GM13976 (cell line): ENCODE measurements around the gene HIVEP3.

Source experiments
- DNase-seq: peaks from one replicate; pipeline ENCODE4 v3.0.0; 2012; ENCODE audit warnings: low spot score
- CTCF ChIP-seq: IDR thresholded peaks from 2 replicates; pipeline ENCODE4 v1.5.1; 2012; ENCODE audit warnings: borderline replicate concordance, mild to moderate bottlenecking; ENCODE audit not compliant: insufficient read depth; ENCODE audit errors: extremely low read depth, missing control alignments, control extremely low read depth
- in situ Hi-C: fragments of 300-500 bp; cut with MboI; formaldehyde crosslinking; loops from one replicate; pipeline ENCODE4 v1.12.0; 2022; ENCODE audit warnings: low sequenced_read_pairs, mixed read lengths, inconsistent platforms; ENCODE audit not compliant: unreplicated experiment

HIVEP3 gene

GRCh38 chr1:41632781-41633575 lies 285.7 kb downstream of the HIVEP3 start:
- TF ChIP-seq CTCF, result no peak
- no peak for DNase-seq
- in situ Hi-C loops, result no loop called here

GRCh38 chr1:41631971-41632370 lies 286.8 kb downstream of the HIVEP3 start:
- no peak for TF ChIP-seq CTCF
- no peak for DNase-seq
- in situ Hi-C loops, result no loop called here

GRCh38 chr1:41631154-41631553 lies 287.6 kb downstream of the HIVEP3 start:
- DNase-seq, result no peak
- TF ChIP-seq CTCF, result no peak
- in situ Hi-C loops, result no loop called here

- in situ Hi-C loops, result no loop called here
- DNase-seq, result no peak
- TF ChIP-seq CTCF, result no peak
These were observed 289.2 kb downstream of the HIVEP3 start for GRCh38 chr1:41629571-41629970.

GRCh38 chr1:41629141-41629540 lies 289.6 kb downstream of the HIVEP3 start:
- in situ Hi-C loops, result no loop called here
- no peak for TF ChIP-seq CTCF
- no peak for DNase-seq

GRCh38 chr1:41627491-41628280 lies 291.0 kb downstream of the HIVEP3 start:
- in situ Hi-C loops, result no loop called here
- no peak for DNase-seq
- no peak for TF ChIP-seq CTCF
